ENCODE measurements around the gene BOC. TPM values are rescaled to one million over a fixed set of nuclear protein-coding genes. Genes with fewer than 3 reads are reported as not detected.

Gene BOC
- total and polyA plus RNA-seq, 2 donors (not counting 3 experiments of a cell fraction or from before 2014, with no cell fraction given) = 0.07 TPM; not detected in 1

GRCh38 chr3:113283306-113283705, 71.9 kb downstream of the BOC start:
- no peaks in the 10 kb centered on the region for H4K20me1 ChIP-seq (replicated peaks; ENCODE audit: control insufficient read depth, extremely low read depth, insufficient read depth, low read length)
- peaks cover 0 to 2% of the 10 kb centered on the region in 2 experiments for H3K27me3 ChIP-seq (ENCODE audit: control insufficient read depth in 2 of 2, insufficient read depth in 2 of 2, low read length in 2 of 2)
- no peak overlapping the region for H3K4me3 ChIP-seq (replicated peaks in 1 of 3; ENCODE audit: insufficient read depth in 1 of 3, low read depth in 1 of 3, low read length in 3 of 3)
- peaks cover 8% of the 10 kb centered on the region for H3K4me1 ChIP-seq (ENCODE audit: control insufficient read depth, extremely low read depth, insufficient read depth, low read length)
- intact Hi-C loops (cut with micrococcal nuclease) (loop anchor here (10.0 kb wide), 1 partner anchor 699 kb away; no protein-coding TSS in a partner anchor), dilution Hi-C loops (cut with MboI; ENCODE audit: extremely low pct_ligation_motif_present, low sequenced_read_pairs) (no loop called here)
- no peaks in the 10 kb centered on the region for H3K79me2 ChIP-seq (ENCODE audit: control insufficient read depth, insufficient read depth, low read length)
- DNase-seq (ENCODE audit: low read depth, low spot score) (no peak), FAIRE-seq (no peak)
- H3K4me2 ChIP-seq (ENCODE audit: insufficient read depth, low read length) = no peak overlapping the region
- CTCF ChIA-PET = interaction anchor here (0.7 kb wide), 1 partner anchor 210 kb away, joined by 3 read pairs; no protein-coding TSS in a partner anchor
- H3K9ac ChIP-seq (replicated peaks; ENCODE audit: extremely low read depth, insufficient read depth, low read length) = no peak overlapping the region
- H3K36me3 ChIP-seq (ENCODE audit: control insufficient read depth in 2 of 2, extremely low read depth in 1 of 2, insufficient read depth in 2 of 2, low read length in 2 of 2) = no peaks in the 10 kb centered on the region
- no peak overlapping the region for H2AFZ ChIP-seq (ENCODE audit: low read depth, low read length)
- H3K27ac ChIP-seq (ENCODE audit: insufficient read depth, low read depth, low read length) = no peak overlapping the region
- no peak for TF ChIP-seq POLR2A (IDR thresholded peaks at IDR 0.05; ENCODE audit: low read depth, low read length)
- no peak for TF ChIP-seq MAX (IDR thresholded peaks at IDR 0.05; ENCODE audit: insufficient read depth, insufficient read length)
- no peak for TF ChIP-seq FOS (IDR thresholded peaks at IDR 0.05; ENCODE audit: borderline replicate concordance, insufficient read depth, low read length)
- TF ChIP-seq EZH2 (IDR thresholded peaks at IDR 0.05; ENCODE audit: borderline replicate concordance, low read depth, low read length, severe bottlenecking) = no peak
- TF ChIP-seq, protein P1, sequence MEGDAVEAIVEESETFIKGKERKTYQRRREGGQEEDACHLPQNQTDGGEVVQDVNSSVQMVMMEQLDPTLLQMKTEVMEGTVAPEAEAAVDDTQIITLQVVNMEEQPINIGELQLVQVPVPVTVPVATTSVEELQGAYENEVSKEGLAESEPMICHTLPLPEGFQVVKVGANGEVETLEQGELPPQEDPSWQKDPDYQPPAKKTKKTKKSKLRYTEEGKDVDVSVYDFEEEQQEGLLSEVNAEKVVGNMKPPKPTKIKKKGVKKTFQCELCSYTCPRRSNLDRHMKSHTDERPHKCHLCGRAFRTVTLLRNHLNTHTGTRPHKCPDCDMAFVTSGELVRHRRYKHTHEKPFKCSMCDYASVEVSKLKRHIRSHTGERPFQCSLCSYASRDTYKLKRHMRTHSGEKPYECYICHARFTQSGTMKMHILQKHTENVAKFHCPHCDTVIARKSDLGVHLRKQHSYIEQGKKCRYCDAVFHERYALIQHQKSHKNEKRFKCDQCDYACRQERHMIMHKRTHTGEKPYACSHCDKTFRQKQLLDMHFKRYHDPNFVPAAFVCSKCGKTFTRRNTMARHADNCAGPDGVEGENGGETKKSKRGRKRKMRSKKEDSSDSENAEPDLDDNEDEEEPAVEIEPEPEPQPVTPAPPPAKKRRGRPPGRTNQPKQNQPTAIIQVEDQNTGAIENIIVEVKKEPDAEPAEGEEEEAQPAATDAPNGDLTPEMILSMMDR (IDR thresholded peaks at IDR 0.05; ENCODE audit: extremely low read depth in 1 of 2, insufficient read depth in 1 of 2, low read depth in 1 of 2, low read length in 2 of 2) = no peak
- no peak for TF ChIP-seq GATA2 (IDR thresholded peaks at IDR 0.05; ENCODE audit: insufficient read depth, insufficient read length, low read depth, low read length)
- no peak for TF ChIP-seq POLR2AphosphoS5 (IDR thresholded peaks at IDR 0.05; ENCODE audit: insufficient read depth, low read depth, low read length)
- TF ChIP-seq JUN (IDR thresholded peaks at IDR 0.05; ENCODE audit: borderline replicate concordance, insufficient read depth, insufficient read length, low read depth) = no peak
- no peak for TF ChIP-seq MYC (IDR thresholded peaks at IDR 0.05; ENCODE audit: low read depth, low read length)
- no peaks in the 10 kb centered on the region for H3K9me3 ChIP-seq (replicated peaks; ENCODE audit: control insufficient read depth, insufficient read depth, low read length)
- BruUV-seq (replicated peaks) = no TSS peak
- POLR2A ChIA-PET = no interaction called here
- H3K9me1 ChIP-seq (replicated peaks; ENCODE audit: control insufficient read depth, extremely low read depth, insufficient read depth, low read length) = no peaks in the 10 kb centered on the region

All from endothelial cell of umbilical vein (primary cell).